Astrocyte of the hippocampus (primary cell): ENCODE data around the gene PIPOX.

Experiments used
- DNase-seq: peaks from one replicate; pipeline ENCODE4 v3.0.0; 2011; ENCODE audit warnings: low read depth, low spot score

The PIPOX gene, protein sequence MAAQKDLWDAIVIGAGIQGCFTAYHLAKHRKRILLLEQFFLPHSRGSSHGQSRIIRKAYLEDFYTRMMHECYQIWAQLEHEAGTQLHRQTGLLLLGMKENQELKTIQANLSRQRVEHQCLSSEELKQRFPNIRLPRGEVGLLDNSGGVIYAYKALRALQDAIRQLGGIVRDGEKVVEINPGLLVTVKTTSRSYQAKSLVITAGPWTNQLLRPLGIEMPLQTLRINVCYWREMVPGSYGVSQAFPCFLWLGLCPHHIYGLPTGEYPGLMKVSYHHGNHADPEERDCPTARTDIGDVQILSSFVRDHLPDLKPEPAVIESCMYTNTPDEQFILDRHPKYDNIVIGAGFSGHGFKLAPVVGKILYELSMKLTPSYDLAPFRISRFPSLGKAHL

DNA sequence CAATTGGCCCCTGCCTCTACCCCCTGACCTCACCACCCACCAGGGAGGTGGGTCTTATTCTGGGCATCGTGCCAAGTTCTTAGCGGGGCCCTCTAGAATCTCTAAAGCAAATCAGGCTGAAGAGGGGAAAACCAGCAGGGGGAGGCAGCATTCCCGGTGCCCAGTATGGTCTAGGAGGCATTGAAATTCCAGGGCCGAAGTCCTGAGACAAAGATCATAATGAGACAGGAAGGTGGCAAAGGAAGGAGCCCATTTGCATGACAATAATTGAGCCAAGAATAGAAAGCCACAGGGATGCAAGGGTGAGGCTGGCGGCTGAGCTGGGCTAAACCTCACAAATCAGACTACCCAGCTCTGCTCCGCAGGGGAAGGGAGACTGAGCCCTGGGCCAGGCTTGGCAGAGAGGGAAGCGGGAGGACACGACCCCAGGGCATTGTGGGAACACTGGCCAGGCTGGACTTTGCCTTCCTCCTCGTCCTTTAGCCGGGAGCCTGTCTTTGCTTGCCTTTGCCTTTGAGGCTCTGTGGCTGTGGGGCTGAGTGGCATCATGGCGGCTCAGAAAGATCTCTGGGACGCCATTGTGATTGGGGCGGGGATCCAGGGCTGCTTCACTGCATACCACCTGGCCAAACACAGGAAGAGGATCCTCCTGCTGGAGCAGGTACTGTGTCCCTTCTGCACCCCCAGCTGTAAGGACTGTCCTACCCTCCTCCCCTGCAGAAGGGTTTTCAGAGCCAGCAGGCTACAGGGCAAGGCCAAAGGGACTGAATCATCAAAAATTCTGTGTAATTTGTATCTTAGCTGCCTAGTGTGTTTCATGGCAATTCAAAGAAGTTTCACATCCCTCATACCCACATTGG, at the start of gene PIPOX:
PIPOX (plus strand) TSS at position 463 of the 860 bp plus-strand sequence; CDS start at position 548, 85 bp downstream.
- DNase-seq, result peak; percentile 92

DNA sequence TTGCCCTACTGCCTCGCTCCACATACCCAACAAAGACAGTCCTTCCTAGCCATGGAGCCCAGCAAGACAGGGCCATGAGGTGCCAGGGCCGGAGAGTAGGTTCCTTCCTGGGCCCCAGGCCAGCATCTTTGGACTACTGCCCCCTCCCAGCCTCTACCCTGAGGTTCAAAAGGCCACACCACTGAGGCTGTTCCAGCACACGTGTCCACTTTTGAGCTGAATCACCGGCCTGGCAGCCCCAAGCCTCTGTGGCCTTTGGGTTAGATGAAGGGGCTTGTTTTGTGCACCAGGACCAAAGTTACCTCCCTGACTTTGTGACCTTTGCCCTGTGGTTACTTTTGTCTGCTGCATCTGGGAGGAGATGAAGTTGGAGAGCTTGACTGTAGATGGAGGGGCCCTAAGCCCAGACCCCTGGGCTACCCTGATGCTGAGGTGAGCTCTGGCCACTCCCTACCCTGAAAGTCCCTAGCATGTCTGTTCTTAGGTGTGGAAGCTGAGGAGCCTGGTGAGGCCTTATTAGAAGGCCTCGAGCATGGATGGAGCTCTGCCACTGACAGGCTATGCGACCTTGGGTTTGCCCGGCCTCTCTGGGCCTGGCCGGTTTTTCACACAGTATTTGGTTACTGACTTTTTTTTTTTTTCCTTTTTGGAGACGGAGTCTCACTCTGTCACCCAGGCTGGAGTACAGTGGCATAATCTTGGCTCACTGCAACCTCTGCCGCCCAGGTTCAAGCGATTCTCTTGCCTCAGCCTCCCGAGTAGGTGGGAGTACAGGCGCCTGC, 49.1 kb upstream of the PIPOX start:
- no peak for DNase-seq

DNA sequence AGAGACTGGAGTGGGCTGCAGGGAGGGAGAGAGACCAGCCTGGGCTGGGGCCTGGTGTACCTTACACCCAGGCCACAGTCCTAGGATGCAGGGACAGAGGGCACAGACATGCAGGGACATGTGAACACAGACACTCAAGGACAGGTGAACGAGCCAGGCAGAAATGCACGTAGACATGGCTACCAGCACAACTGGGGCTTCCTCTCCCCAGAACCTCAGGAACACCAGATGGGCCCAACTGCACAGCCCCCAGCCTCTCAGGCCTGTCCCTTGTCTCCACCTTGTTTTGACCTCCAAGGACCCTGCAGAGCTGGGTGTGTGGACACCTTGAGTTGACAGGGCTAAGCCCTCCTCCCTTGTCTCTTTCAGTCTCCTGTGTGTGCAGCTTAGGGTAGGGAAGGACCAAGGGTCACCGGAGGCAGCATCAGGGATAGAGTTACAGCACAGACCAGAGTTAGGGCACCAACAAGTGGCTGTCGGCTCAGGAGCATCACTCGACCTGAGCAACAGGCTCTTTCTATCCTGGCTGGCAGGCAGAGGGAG, 46.3 kb upstream of the PIPOX start:
- no peak for DNase-seq

DNA sequence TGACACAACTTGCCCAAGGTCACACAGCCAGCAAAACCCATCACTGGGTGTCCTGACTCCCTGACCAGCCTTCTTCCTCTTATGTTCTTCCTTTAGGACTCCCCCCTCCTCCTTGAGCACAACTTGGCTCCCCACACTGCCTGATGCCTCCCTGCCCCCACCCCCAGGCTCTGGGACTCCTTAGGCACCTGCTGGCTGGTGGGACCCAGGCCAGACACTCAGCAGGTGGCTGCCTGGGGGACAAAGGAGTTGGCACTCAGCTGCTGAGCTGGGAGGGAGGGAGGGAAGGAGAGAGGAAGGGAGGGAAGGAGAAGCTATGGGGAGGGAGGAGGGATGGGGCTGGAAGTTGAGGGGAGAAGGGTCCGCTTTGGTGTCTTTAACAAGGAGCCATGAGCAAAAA, 45.1 kb upstream of the PIPOX start:
- no peak for DNase-seq

DNA sequence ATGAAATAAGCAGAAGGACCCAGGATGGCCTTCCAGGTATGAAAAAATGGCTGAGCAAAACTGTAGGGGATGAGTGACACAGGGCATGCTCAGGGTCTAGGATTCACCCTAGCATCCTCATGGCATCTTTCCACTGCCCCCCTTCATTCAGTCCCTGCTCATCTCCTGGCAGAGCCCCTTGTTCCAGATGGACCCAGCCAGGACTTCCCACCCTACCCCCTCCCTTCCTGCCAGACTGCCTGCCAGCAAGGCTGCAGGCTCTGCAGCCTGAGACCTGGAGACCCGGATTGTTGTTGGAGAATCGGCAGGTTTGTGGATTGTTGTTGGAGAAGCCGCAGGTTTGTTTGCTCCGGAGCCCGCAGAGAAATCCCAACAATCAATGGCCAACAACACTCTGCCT, 43.7 kb upstream of the PIPOX start:
- DNase-seq, result no peak

DNA sequence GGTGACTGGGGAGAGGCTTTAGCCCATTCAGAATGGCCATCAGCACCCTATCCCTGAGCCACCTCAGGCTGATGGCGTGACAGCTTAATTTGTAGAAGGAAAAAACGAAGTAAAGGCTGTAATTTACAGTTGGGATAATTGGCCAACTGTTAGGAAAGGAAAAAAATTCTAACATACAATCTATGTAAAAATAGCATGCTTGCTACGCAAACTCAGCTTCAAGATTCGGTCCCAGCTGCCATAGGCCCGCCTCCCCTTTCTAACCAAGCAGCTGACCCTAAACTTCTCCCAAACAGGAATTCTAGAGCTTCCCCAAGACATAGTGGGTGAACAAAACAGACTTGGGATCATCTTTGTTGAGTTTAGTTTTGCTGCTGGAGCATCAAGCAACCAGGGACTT, 42.0 kb upstream of the PIPOX start:
- DNase-seq, result no peak

DNA sequence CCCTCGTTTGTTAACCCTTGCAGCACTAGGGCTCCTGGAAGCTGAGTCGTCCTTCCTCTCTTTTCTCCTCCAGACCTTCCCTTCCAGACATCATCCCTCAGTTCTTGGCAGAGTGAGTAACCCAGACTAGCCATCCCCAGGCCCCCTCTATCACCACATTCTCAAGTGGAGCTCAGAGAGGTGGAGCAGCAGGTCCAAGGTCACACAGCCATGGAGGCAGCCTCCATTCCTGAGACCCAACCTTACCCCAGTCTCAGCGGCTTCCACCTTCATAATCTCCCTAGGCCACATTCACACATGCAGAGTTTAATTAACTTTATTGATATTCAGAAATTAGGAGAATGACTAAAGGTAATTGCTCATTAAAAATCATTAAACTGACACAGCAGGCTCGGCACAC, 40.1 kb upstream of the PIPOX start:
- DNase-seq, result no peak

DNA sequence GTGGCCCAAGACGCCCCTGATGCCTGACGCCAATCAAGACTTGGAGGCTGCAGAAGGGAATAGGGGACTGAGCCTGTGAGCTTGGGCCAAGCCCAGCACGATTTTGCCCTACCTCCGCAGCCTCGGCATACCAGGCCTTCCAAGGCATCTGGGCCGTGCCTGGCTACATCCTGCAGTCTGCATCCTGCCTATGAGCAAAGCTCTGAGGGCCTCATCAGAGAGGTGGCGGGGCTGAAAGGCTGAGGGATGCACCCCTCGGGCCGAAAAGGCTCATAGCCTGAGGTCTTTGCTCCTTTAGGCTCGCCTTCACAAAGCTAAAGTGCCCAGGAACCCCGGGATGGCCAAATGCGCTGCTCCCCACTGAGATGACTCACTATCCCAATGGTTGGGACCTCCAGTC, 39.7 kb upstream of the PIPOX start:
- no peak for DNase-seq

DNA sequence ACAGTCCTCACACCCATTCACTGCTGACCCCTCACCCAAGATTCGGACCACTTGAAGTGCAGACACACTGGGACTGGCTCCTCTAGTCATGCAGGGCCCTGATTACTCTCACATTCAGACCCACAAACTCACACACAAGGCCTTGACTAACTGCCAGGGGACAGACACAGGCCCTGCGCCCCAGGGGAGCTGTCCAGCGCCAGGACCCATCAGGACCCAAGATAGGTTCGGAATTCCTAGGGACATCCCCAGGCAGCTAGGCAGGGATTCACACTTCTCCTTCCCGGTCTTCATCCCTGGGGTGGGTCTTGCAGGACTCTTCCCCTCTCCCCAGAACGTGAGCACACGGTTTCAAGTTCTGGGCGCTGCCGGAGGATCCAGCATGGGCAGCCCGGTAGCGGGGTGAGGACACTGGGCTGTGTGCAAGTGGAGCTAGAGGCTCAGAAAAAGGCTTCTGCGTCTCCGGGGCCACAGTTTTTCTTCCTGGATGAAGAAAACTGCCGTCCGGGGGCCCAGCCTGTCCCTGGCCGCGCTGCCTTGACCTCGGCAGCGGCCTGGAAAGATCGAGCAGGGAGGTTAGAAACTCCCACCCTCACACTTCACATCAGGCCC, 38.8 kb upstream of the PIPOX start:
- DNase-seq, result peak; percentile 62

DNA sequence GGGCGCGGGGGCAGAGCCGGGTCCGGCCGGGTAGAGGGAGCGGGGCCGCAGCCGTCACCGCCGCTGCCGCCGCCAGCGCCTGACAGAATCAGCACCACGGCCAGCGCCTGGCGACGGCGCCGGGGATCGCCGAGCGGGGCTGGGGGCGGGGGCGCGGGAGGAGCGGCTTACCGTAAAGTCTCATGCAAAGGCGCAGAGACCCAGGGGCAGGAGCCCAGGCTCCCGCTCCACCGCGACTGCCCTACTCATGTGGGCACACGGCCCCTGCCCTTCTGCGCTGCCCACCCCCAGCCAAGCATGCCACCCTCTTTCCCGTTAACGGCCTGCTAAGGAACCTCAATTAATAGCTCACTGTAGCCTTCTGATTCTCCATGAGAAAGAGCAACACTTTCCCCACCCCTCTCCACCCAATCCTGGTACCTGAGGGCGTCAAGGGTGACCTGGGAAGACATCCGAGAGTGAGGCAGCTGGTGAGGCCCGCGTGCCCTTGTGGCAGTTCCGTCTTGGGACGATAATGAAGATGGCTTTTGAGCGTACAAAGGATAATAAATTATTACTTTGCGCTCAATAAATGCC, 36.9 kb upstream of the PIPOX start, which contains the start of gene SEZ6:
SEZ6 (minus strand) TSS at position 98 of the 576 bp plus-strand sequence. CDS start 164 bp downstream, outside the sequence.
- peak; percentile 92 for DNase-seq

DNA sequence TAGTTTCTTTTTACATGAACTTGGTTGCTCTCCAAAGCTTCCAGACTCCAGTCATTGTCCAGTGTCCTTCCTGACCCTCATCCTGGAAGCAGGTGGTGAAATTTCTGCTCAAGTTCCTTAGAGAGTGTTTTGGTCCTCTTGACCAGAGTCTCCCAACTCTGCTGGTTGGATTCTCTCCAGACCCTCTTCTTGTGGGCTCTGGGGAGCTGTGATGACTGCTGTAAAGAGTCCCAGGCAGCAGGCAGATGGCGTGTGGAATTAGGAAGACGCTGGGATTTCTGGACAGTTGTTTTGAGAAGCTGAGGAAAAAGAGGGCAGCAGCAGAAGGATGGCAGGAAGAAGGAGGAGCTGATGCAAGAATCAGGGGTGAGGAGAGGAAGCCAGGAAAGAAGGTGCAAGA, 35.5 kb upstream of the PIPOX start:
- no peak for DNase-seq

DNA sequence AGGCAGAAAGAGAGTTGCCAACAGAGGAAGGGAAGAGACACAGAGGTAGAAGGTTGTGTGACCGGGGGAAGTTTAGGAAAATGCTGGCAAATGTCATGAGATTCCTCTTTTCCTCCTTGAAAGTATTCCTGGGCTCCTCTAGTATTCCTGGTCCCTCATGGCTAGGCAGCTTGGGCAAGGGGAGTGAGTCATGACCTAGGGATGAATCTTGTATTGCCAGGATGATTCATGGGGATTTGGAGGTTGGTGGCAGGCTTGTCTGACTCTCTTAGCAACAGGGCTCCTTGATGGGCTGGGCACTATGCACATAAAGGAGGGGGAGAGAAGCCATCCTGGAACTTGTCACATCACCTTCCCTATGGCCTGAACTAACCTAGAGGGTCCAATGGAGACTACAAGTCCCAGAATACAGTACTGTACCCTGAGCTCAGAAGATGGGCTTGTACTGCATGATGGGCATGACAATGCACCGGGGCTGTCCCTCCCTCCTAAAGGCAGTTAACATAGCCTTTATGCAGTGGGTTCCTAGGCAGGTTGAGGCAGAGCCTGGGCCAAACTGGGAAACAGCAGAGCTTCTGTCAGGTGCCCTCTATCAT, 35.0 kb upstream of the PIPOX start:
- DNase-seq, result peak; percentile 73

DNA sequence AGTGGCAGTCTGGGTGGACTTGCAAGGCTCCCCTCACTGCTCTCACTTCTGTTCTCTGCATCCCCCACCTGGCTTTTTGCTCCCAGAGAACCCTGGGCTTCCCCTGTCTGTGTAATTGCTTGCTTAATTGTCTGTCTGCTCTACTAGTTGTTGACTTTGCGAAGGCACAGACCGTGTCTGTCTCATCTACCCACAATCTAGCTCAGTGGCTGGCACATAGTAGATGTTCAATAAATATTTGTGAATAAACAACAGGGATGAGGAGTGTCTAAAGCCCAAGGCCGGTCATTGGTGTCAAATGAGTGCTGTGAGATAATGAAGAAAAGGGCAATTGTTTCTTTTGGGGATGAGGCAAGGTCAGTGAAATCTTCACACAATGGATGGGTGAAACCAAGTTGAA, 34.4 kb upstream of the PIPOX start:
- no peak for DNase-seq

DNA sequence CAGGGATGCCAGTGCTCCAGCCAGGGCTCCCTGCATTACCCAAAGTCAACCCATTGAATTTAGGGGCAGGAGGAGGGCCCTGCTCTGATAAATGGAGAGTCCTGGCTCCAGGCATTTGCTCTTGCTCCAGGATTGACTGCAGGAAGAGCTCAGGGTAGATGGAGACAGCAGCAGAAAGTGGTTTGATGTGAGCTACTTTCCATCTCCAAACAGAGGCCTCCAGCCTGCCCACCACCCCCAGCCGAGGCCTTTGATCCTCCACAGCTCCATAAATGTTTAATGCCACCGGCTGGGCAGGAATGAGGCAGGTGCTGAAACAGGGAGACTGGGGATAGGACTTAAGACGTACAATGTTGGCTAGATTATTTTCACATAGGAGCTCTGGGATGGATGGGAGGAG, 32.8 kb upstream of the PIPOX start:
- no peak for DNase-seq

DNA sequence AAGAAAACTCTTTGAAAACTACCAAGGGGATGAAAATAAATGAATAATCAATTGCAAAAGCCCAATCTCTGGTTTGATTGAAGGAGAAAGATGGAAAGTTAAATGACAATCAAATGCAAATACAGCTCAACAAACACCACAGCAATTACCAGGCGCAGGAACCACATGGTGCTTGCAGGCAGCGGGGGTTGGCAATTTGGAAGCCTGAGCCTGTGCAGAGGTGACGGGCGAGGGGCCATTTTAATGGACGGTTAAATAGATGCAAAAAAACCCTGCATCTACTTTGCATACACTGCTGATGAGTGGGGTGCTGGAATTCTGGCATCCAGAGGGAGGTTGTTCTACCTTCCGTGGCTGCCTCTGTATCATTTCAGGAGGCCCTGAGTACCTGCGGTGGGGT, 32.4 kb upstream of the PIPOX start:
- DNase-seq, result no peak

DNA sequence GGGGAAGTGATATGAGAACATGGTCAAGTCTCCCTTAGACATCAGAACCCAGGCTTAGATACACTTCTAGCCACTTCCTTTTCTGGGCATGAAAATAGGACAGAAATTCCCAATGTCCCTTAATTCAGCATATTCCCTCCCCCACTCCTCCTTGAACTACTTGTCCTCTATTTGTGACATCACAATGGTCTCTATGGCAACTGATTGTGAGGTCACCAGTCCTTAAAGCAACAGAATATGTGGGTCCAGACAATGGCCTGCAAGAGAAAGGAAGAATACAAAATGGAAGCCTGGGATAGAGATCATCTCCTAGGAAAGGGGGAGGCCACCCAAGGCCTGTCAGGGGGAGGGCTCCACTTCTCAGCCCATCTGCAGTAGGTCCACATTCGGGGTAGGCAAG, 30.4 kb upstream of the PIPOX start:
- no peak for DNase-seq

DNA sequence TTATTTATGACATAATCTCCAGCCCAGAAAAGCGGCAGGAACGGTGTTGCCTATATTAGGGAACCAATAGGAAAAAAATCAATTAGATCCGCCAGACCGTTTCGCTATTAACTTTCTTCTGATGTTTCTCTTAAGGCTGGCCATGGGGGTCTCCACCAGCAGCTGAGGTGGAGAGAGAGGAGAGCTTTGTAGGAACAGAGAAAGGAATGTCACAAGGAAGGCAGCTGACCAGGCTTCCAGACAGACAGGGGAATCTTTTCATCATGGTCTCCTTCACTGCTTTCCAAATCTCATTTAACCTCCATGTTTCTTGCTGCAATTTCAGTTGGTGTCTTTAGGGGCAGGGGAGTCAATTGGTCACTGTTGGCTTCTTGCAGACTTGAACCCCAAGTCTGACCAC, 28.2 kb upstream of the PIPOX start:
- no peak for DNase-seq

DNA sequence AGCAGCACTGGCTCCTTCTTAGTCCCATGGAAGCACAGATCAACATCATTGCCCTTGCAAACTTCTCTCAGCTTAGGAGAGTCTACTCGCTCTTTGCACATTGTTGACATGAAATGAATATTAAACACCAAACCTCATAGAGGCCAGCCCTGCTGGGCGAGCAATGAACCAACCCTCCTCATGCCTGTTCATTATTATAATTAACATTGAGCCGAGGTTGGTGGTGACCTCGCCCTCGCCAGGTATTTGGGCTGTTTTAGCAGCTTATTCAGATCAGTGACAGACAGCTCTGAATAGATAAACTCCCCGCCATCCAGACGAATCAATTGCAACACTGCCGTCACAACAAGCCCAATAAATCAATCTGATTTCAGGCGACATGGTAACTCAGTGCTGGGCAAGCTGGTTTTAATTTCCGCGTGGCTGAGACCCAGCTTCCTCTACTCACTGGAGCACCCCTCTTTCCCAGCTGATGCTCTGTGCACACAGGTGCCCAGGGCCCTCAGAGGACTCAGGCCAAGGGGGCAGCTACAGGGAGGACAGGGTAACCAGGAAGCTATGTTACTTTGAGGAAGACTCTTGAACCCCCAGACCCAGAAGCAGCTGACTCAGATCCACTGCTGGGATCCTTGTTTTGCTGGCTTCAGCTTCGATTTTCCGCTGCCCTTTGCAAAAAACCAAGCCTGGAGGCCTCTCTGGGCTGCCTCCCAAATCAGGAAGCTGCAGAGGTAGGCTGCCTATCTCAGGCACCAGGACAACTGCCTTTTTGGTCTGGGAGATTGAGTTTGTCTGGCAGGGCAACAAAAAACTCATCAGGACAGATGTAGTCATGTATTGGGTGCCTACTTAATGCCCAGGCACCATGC, 26.4 kb upstream of the PIPOX start:
- DNase-seq, result no peak

DNA sequence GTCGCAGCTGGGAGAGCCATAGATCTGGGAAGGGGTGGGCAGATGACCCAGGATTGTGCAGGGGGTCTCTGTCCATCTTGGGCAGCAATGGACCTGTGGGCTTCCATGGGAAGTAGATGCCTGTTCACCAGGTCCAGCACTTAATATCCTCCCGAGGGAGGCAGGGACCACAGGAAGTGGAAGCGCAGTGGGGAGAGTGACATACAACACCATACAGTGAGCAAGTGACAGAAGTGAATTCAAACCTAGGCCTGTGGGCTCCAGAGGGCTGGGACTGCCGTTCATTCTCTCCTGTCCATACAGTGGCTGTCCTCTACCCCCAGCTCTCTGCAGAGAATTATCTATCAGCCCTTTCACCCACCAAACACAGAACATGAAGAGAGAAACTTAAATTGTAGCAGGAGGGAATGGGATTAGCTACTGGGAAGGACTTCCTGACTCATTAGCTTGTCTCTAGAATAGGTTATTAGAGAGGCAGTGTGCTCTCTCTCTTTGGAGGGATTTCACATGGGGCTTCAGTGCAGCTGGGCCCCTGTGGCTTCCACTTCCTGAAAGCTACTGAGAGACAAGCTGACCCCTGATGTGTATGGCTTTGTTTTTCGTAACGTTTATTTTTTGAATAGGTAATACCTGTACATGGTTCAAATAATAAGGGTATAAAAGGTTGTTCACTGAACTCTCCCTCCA, 24.0 kb upstream of the PIPOX start:
- no peak for DNase-seq
